ENCODE measurements around the gene CFAP221. TPM values are rescaled to one million over a fixed set of nuclear protein-coding genes. Genes with fewer than 3 reads are reported as not detected.

Gene CFAP221
- total RNA-seq, 3 donors from 2014 or later = not detected

GRCh38 chr2:119680457-119681202 is 136.4 kb downstream of the CFAP221 start:
- no peaks in the 10 kb centered on the region for H3K9me3 Mint-ChIP-seq
- DNase-seq (no peak), ATAC-seq (no peak)
- H3K36me3 Mint-ChIP-seq (ENCODE audit: insufficient read depth) = peaks cover 8% of the 10 kb centered on the region
- no peaks in the 10 kb centered on the region for H3K27me3 Mint-ChIP-seq (ENCODE audit: low read depth)
- peak overlapping the region; percentile 92 for H3K4me3 Mint-ChIP-seq
- H3K4me1 Mint-ChIP-seq (ENCODE audit: low read depth) = peaks cover 26% of the 10 kb centered on the region

DNA sequence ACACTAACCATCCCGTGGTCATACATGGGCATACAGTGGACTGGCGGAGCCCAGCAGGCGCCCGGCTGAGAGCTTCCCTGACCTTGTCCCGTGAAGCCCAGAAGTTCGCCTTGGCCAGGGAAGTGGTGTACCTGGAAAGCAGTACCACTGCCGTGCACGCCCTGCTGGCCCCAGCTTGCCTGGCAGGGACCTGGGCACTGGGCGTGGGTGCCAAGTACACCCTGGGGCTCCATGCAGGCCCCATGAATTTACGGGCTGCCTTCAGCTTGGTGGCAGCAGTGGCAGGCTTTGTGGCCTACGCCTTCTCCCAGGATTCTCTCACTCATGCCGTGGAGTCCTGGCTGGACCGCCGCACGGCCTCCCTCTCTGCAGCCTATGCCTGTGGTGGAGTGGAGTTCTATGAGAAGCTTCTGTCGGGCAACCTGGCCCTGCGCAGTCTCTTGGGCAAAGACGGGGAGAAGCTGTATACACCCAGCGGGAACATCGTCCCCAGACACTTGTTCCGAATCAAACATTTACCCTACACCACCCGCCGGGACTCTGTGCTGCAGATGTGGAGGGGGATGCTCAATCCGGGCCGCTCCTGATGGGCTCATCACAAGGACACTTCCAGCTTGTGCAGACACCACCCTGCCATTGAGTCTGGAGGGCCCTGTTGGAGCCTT is 137.1 kb downstream of the CFAP221 start:
- DNase-seq = no peak
- H3K4me1 Mint-ChIP-seq (ENCODE audit: low read depth) = peaks cover 26% of the 10 kb centered on the region
- peak overlapping the region; percentile 37 for H3K4me3 Mint-ChIP-seq
- H3K36me3 Mint-ChIP-seq (ENCODE audit: insufficient read depth) = peaks cover 11% of the 10 kb centered on the region
- no peaks in the 10 kb centered on the region for H3K27me3 Mint-ChIP-seq (ENCODE audit: low read depth)
- ATAC-seq = no peak
- no peaks in the 10 kb centered on the region for H3K9me3 Mint-ChIP-seq

- no peak for ATAC-seq
- Mint-ChIP-seq H3K4me3 (no peak overlapping the region), H3K4me1 (ENCODE audit: low read depth) (peaks cover 26% of the 10 kb centered on the region), H3K9me3 (no peaks in the 10 kb centered on the region), H3K27me3 (ENCODE audit: low read depth) (no peaks in the 10 kb centered on the region), H3K36me3 (ENCODE audit: insufficient read depth) (peaks cover 11% of the 10 kb centered on the region)
- no peak for DNase-seq
These were observed 137.6 kb downstream of the CFAP221 start for GRCh38 chr2:119681868-119682220.

- Mint-ChIP-seq H3K4me3 (no peak overlapping the region), H3K36me3 (ENCODE audit: insufficient read depth) (peaks cover 14% of the 10 kb centered on the region), H3K4me1 (ENCODE audit: low read depth) (peaks cover 26% of the 10 kb centered on the region), H3K9me3 (no peaks in the 10 kb centered on the region), H3K27me3 (ENCODE audit: low read depth) (no peaks in the 10 kb centered on the region)
- no peak for DNase-seq
- no peak for ATAC-seq
These were observed 138.3 kb downstream of the CFAP221 start for GRCh38 chr2:119682578-119682977.

DNA sequence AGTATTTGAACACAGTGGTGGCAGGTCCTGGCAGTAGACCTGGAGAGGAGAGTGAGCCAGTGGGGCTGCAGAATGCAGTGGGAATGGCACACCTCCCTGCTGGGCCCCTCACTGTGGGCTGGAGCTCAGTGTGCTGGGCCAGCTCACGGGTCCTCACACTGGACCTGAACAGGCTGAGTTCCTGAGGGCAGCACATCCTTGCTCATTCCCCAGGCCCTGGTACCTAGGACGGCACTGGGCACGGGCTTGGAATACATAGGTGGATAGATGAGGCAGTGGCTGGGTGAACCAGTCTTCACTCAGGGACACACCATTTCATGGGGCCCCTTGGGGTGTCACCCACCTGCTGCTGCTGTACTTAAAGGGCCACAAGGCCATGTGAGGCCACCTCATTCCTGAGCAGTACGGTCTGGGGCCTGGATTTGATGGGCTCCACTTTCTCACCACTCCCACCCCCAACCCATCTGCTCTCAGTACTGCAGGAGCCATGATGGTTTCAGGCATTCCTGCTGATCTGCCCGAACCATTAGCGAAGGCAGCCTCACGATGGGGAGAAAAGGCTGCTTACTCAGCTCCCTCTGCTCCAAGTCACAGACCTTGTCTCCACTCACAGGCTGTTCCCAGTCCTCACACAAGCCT is 138.9 kb downstream of the CFAP221 start:
- Mint-ChIP-seq H3K36me3 (ENCODE audit: insufficient read depth) (peaks cover 14% of the 10 kb centered on the region), H3K4me3 (no peak overlapping the region), H3K9me3 (no peaks in the 10 kb centered on the region), H3K4me1 (ENCODE audit: low read depth) (peaks cover 23% of the 10 kb centered on the region), H3K27me3 (ENCODE audit: low read depth) (no peaks in the 10 kb centered on the region)
- ATAC-seq = no peak
- DNase-seq = no peak

- no peaks in the 10 kb centered on the region for H3K9me3 Mint-ChIP-seq
- H3K36me3 Mint-ChIP-seq (ENCODE audit: insufficient read depth) = peaks cover 14% of the 10 kb centered on the region
- ATAC-seq (no peak), DNase-seq (no peak)
- no peaks in the 10 kb centered on the region for H3K27me3 Mint-ChIP-seq (ENCODE audit: low read depth)
- no peak overlapping the region for H3K4me3 Mint-ChIP-seq
- peaks cover 21% of the 10 kb centered on the region for H3K4me1 Mint-ChIP-seq (ENCODE audit: low read depth)
These were observed 139.6 kb downstream of the CFAP221 start for GRCh38 chr2:119683713-119684443.

GRCh38 chr2:119684518-119684917 is 140.3 kb downstream of the CFAP221 start:
- Mint-ChIP-seq H3K27me3 (ENCODE audit: low read depth) (no peaks in the 10 kb centered on the region), H3K36me3 (ENCODE audit: insufficient read depth) (peaks cover 18% of the 10 kb centered on the region), H3K9me3 (no peaks in the 10 kb centered on the region), H3K4me3 (no peak overlapping the region), H3K4me1 (ENCODE audit: low read depth) (peaks cover 19% of the 10 kb centered on the region)
- no peak for ATAC-seq
- no peak for DNase-seq

DNA sequence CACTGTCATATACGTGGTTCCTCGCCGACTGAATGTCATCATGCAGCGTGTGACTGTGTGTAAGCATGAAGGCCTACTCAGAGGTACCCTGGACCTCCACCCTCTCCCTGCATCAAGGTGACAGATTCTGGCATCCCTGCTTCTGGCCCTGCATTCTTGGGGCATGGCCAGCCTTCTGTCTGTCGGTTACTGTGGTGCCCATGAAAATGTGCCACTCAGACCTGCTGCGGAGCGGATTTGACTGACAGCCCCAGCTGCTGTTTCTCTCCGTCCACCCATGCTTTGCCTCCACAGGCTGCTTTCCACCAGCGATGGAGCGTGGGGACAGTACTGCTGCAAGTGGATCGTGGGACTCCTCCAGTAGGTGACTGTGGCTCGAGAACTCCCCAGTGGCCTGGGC is 144.4 kb downstream of the CFAP221 start:
- H3K27me3 Mint-ChIP-seq (ENCODE audit: low read depth) = no peaks in the 10 kb centered on the region
- DNase-seq (no peak), ATAC-seq (no peak)
- H3K36me3 Mint-ChIP-seq (ENCODE audit: insufficient read depth) = peaks cover 12% of the 10 kb centered on the region
- H3K4me1 Mint-ChIP-seq (ENCODE audit: low read depth) = peaks cover 3% of the 10 kb centered on the region
- H3K9me3 Mint-ChIP-seq = no peaks in the 10 kb centered on the region
- no peak overlapping the region for H3K4me3 Mint-ChIP-seq

DNA sequence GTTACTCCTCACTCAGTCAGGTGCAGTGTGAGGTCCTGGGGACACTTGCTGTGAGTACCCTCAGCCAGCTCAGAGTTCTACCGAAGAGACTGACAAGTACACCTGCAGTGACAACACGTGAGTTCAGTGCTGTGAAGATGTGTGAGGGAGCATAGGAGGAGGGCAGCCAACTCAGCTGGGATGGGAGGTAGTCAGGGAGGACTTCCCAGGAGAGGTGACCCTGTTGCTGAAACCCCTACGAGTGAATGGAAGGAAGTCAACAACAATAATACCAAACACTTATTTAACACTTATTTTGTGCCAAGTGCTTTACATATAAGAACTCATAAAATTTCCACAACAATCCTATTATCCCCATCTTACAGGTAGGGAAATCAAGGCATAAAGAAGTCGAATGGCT is 145.0 kb downstream of the CFAP221 start:
- H3K4me1 Mint-ChIP-seq (ENCODE audit: low read depth) = peaks cover 5% of the 10 kb centered on the region
- no peak overlapping the region for H3K4me3 Mint-ChIP-seq
- no peaks in the 10 kb centered on the region for H3K27me3 Mint-ChIP-seq (ENCODE audit: low read depth)
- H3K9me3 Mint-ChIP-seq = no peaks in the 10 kb centered on the region
- peaks cover 12% of the 10 kb centered on the region for H3K36me3 Mint-ChIP-seq (ENCODE audit: insufficient read depth)
- ATAC-seq (no peak), DNase-seq (no peak)

- Mint-ChIP-seq H3K36me3 (ENCODE audit: insufficient read depth) (peaks cover 8% of the 10 kb centered on the region), H3K9me3 (no peaks in the 10 kb centered on the region), H3K27me3 (ENCODE audit: low read depth) (no peaks in the 10 kb centered on the region), H3K4me1 (ENCODE audit: low read depth) (peaks cover 25% of the 10 kb centered on the region), H3K4me3 (no peak overlapping the region)
- ATAC-seq (no peak), DNase-seq (no peak)
These were observed 146.9 kb downstream of the CFAP221 start for GRCh38 chr2:119691189-119691588.

GRCh38 chr2:119691651-119692245 is 147.5 kb downstream of the CFAP221 start:
- H3K9me3 Mint-ChIP-seq = no peaks in the 10 kb centered on the region

GRCh38 chr2:119692310-119692709 is 148.1 kb downstream of the CFAP221 start:
- ATAC-seq (no peak), DNase-seq (no peak)
- H3K36me3 Mint-ChIP-seq (ENCODE audit: insufficient read depth) = peaks cover 6% of the 10 kb centered on the region
- no peaks in the 10 kb centered on the region for H3K9me3 Mint-ChIP-seq
- H3K4me1 Mint-ChIP-seq (ENCODE audit: low read depth) = peaks cover 35% of the 10 kb centered on the region
- no peaks in the 10 kb centered on the region for H3K27me3 Mint-ChIP-seq (ENCODE audit: low read depth)
- H3K4me3 Mint-ChIP-seq = no peak overlapping the region

More at GRCh38 chr2:119691651-119692245, 147.5 kb downstream of the CFAP221 start:
- no peaks in the 10 kb centered on the region for H3K27me3 Mint-ChIP-seq (ENCODE audit: low read depth)
- peaks cover 8% of the 10 kb centered on the region for H3K36me3 Mint-ChIP-seq (ENCODE audit: insufficient read depth)
- ATAC-seq = no peak
- DNase-seq = no peak
- peaks cover 30% of the 10 kb centered on the region for H3K4me1 Mint-ChIP-seq (ENCODE audit: low read depth)
- no peak overlapping the region for H3K4me3 Mint-ChIP-seq

DNA sequence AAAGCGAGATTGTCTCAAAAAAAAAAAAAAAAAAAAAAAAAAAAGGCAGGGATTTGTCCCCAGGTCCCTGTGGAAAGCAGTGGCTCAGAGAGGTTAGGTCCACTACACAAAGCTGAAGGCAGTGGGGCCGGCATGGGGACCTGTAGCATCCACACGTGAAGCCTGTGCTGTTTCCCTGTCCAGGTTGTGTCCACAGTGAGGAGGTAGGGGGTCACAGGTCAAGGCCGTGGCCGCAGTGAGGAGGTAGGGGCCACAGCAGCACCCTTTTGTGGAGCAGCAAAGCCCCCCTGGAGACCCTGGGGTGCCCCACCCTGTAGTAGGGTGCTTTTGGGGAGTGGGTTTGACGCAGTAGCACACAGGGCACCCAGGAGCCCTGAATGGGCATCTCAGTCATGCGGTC is 148.7 kb downstream of the CFAP221 start:
- H3K9me3 Mint-ChIP-seq = no peaks in the 10 kb centered on the region
- peaks cover 2% of the 10 kb centered on the region for H3K27me3 Mint-ChIP-seq (ENCODE audit: low read depth)
- DNase-seq = no peak
- peaks cover 6% of the 10 kb centered on the region for H3K36me3 Mint-ChIP-seq (ENCODE audit: insufficient read depth)
- no peak overlapping the region for H3K4me3 Mint-ChIP-seq
- H3K4me1 Mint-ChIP-seq (ENCODE audit: low read depth) = peaks cover 42% of the 10 kb centered on the region
- no peak for ATAC-seq

- no peak for DNase-seq
- Mint-ChIP-seq H3K36me3 (ENCODE audit: insufficient read depth) (peaks cover 6% of the 10 kb centered on the region), H3K27me3 (ENCODE audit: low read depth) (peaks cover 2% of the 10 kb centered on the region), H3K4me3 (no peak overlapping the region), H3K4me1 (ENCODE audit: low read depth) (peaks cover 45% of the 10 kb centered on the region), H3K9me3 (no peaks in the 10 kb centered on the region)
- no peak for ATAC-seq
These were observed 149.3 kb downstream of the CFAP221 start for GRCh38 chr2:119693567-119693966.
